ENCODE results near the gene COL27A1.
"Not testable (repeated sequence)": the region's sequence is repeated elsewhere in the genome, so short reads cannot be mapped to it uniquely, and the experiment has no call there.

GRCh38 chr9:114325684-114326254 is 170.4 kb downstream of the COL27A1 start:
- TF ChIP-seq CTCF (conservative IDR thresholded peaks at IDR 0.05); ZFX (IDR thresholded peaks at IDR 0.05): not testable (repeated sequence)

All from C4-2B (cell line).